Stimulated activated CD4-positive, alpha-beta T cell treated with anti-CD3 and anti-CD28 coated beads, Interleukin-1b, Interleukin-23, amount 100 ng/mL, for 48 hours (primary cell): ENCODE results near the gene DNAJB6.

Source experiments
- DNase-seq: peaks from one replicate; pipeline ENCODE4 v3.0.0-alpha.2; 2020

The DNAJB6 gene

DNA sequence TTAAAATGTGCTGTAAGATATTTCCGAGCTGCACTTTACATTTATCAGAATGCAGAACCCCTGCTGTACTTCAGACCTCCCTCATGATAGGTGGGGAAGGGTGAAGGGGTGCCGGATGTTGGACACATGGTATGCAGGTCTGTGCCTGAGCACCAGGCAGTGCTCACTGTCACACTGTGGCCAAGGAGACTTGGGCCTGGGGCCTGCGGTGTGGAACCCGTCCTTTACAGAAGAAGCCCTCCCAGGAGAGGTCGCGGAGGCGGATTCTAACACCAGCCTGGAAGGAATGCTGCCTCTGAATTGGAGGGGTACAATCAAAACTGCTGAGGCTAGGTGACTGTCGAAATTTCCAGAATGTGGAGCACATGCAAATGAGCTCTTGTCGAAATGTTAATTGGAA is 34.5 kb downstream of the DNAJB6 start:
- no peak for DNase-seq

DNA sequence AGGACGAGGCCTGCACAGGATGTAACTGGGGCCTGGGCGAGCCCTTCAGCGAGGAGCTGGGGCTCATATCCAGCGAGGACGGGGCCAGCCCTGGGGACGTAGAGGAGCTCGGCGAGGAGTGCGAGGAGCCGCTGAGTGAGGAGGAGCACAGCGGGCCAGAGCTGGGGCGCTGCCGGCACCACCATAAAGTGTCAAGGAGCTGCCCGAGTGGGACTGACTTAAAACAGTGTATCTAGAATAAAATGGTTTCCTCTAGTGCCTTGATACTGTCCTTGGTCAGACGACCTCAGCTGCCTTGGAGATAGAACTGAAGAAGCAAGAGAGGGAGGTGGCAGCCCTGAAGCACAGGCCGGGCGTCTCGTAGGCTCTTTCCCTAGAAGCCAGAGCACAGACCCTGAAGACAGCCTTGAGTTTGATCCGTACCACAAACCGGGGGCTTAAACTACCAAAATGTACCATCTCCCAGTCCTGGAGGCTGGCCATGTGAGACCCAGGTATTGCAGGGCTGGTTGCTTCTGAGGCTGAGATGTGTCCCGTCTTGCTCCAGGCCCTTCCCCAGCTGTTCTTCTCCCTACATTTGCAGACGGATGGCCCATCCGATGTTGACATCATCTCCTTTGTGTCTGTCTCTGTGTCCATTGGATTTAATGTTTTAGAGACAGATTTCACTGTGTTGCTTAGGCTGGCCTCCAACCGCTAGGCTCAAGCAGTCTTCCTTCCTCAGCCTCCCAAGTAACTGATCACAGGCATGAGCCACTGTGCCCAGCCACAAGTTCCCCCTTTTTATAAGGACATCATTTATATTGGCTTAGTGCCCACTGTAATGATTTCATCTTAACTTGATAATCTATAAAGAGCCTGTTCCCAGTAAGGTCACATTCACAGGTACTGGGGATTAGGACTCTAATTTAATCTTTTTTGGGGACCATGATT is 35.8 kb downstream of the DNAJB6 start:
- no peak for DNase-seq

DNA sequence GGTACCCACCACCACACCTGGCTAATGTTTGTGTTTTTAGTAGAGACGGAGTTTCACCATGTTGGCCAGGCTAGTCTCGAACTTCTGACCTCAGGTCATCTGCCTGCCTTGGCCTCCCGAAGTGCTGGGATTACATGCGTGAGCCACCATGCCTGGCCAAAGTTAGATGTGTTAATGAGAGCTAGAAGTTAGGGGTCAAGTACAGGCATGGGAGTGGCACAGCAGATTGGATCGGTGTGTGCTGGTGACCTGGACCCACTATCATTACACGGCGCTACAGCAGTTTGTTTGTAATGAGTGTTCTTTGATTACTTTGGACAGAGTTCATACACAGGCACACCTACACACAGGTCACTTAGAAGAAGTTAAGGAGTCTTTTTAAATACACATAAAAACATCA is 36.7 kb downstream of the DNAJB6 start:
- no peak for DNase-seq

DNA sequence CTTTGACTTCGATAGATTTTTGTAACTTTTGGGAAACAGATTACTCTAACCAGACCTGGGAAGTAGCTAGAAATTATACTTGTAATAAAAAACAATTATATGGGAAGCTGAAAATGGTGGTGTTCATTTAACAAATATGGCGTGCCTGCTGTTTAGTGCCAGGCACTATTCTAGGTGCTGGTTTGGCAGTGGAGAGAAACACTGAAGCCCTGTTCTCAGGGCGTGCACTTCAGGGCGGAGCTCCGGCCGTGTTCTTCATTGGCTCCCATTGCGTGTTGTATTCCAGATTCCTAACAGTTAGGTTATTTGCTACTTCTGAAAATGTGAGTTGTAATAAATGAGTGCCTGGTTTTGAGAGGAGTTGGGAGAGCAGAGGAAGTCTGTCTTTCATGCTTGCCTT is 38.6 kb downstream of the DNAJB6 start:
- no peak for DNase-seq

DNA sequence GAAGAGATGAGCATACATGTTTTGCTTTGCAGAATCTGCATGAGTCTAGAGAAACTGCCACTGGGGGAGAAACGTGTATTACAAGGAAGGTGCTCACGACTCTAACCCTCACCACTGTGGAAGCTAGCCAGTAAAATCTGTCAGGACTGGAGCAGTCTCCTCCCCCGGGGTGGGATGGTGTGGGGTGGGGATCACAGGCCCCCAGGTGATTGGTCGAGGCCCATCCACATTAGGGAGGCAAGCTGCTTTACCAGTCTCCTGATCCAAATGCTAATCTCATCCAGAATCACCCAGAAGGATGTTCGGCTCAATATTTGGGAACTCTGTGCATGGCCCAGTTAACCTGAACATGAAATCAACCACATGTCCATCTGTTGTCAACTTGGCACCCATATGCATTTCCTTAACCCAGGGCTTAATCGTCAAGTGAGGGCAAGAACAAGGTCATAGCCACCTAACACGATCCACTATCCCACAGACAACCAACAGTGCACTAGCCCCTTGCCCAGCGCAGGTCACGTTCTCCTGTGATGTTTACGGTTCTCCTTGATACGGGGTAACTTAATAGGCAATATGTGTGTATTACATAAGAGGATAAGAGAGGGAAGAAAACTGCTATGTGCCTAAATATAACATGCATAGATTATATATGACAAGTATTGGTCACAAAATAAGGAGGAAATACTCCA is 40.8 kb downstream of the DNAJB6 start:
- no peak for DNase-seq

DNA sequence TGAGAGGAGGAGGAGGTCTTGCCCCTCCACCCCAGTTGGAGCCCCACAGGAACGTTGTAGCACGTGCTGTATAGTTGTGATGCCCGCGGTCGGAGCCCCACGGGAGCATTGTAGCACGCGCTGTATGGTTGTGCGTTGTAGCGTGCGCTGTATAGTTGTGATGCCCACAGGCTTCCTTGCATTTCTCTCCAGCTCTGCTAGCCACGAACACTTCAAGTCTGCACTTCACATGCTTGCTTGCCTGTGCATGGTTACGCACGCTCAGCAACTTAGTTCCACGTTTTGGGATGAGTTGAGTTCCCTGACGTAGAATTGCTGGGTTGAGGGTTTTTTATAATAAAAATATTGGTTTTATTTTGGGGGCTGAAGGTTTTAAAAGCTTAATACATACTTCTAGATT is 41.6 kb downstream of the DNAJB6 start:
- DNase-seq, result no peak

DNA sequence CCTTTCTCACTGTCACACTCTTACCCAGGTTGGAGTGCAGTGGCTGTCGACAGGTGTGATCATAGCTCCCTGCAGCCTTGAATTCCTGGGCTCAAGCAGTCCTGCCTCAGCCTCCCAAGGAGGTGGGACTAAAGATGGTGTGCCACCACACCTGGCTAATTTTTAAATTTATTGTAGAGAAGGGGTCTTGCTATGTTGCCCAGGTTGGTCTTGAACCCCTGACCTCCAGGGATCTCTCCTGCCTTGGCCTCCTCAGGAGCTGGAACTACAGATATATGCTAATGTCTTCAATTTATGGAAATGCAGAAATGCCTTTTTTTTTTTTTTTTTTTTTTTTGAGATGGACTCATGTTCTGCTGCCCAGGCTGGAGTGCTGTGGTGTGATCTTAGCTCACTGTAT is 42.7 kb downstream of the DNAJB6 start:
- DNase-seq, result no peak

DNA sequence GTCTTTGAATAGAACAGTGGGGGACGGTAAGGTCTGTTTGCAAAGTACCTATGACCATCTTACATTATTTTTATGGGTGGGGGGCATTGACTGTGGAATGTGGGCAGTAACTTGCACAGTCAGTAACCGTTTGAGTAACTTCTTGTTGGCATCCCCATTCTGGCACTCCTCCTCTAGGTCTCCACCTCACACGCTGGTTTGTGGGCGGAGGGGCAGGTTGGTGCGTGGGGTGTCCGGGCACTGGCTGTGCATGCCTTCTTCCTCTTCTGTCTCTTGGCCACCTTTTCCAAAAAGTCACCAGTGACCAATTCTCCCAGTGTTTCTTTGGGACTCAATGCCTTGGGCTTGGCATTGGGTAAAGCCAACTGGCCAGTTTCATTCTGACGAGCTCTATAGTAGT is 43.6 kb downstream of the DNAJB6 start:
- DNase-seq, result no peak

DNA sequence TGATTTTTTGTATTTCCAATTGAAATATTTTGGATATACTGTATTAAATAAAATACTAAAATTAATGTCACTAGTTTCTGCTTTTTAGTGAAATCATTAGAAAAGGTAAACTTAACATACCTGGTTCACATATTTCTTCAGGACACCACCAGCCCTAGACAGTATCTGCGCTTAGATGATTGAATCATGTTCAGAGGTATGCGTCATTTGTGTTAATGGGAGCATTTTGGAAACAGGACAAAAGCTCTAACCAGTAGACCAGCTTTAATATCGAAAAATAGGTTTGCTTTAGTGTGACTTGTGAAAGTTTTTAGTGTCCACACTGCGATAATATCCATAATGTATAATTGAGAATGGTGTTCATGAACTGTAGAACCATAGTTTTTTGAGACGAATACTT is 47.1 kb downstream of the DNAJB6 start:
- DNase-seq, result no peak

DNA sequence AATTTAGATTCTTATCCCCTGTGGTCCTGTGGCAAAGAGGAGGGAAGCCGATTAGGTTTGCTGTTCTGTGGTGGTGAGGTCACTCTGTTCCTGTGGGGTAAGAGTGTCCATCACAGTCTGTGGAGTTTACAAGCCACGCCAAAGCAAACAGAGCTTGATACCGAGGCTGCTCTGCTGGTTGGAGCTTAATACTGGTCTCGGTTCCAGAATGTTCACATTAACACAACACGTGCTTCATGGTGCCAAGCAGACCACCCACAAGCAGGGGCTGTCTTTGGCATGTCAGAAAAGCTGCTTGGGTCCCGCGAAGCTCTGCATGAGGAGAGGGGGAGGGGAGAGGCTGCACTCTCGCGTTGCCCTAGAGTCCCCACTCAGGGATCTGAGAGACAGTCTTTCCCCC is 47.5 kb downstream of the DNAJB6 start:
- DNase-seq, result no peak

DNA sequence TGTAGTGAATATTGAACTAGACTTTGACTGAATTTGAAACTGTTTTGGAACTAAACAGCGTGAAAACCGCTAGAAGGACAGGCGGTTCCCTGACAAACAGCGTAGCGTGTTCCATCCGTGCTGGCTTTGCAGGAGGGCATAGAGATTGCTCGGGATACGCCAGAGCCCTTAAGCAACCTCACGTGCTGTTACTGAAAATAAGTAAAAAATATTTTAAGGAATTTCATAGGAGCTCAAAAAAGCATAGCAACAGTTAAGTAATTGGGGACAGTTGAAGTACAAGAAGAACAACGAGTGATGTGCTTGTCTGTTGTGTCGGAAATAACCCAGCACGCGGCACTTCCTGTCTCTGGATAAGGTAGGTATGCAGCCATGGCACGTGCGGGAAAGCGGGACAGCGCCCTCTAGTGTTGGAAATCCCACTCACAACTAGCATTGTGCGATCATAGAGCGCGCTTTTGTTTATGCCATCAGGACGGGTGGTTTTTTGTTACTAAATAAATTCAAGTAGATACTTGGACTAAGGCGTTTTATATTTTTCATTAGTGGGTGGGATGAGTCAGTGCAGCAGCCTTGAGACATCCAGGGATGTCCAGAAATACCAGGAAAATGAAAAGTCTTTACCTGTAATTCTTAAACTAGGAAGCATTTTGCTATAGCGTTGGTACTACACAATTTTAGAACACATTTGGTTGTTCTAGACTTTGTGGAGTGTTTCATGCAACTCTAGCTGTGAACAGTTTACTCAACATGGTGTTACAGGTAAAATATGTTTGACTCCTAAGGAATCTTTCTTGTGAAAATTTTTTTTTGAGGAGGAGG is 50.4 kb downstream of the DNAJB6 start:
- peak; percentile 89 for DNase-seq

DNA sequence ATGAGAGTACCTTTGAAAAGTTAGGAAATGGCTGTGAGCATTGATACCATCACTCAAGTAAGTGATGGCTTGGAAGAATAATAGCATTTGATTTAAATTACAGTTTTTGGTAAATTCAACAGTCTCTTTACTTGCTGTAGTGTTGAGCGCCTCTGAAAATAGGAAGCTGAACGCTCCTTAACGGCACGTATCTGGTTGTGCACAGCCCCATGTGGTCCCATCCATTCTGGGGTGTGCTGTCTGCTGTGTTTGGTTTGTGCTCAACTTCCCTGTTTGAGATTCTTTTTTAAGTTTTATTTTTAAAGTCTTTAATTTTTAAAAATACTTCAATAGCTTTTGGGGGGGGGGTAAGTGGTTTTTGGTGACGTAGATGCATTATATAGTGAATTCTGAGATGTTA is 51.5 kb downstream of the DNAJB6 start:
- DNase-seq, result no peak

DNA sequence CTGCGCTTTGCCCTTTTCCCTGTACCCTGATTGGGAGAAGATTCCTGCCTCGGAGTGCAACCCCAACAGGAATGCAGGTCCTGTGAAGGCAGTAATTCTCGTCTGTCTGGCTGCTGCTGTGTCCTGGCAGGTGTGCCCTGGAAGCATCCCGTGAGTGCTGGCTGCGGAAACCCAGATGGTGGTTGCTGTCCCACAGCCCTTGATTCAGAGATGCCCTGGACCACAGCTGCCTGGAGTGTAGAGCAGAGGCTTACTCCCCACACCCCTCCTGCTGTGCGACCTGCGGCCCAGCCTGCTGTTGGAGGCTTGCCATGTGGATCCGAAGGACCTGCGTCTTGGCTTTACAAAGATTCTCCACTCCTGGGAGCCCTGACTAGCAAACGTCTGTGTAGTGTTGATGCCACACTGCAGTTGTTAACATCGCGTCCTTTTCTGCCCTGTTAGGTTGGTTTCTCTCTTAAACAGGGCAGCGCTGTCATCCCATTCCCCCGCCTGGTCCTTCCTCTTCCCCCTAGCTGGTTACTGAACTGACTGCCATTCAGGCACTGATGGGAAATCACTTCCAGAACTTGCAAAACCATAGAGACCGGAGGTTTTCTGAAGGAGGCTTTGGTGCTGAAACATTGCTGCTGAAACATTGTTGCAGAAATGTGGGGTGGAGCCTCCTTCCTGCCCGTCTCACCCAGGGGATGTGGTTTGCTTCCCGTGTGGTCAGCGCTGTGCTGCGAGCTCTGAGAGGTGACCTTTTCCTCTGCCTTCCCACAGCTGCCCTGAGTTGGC is 53.3 kb downstream of the DNAJB6 start:
- DNase-seq, result no peak

DNA sequence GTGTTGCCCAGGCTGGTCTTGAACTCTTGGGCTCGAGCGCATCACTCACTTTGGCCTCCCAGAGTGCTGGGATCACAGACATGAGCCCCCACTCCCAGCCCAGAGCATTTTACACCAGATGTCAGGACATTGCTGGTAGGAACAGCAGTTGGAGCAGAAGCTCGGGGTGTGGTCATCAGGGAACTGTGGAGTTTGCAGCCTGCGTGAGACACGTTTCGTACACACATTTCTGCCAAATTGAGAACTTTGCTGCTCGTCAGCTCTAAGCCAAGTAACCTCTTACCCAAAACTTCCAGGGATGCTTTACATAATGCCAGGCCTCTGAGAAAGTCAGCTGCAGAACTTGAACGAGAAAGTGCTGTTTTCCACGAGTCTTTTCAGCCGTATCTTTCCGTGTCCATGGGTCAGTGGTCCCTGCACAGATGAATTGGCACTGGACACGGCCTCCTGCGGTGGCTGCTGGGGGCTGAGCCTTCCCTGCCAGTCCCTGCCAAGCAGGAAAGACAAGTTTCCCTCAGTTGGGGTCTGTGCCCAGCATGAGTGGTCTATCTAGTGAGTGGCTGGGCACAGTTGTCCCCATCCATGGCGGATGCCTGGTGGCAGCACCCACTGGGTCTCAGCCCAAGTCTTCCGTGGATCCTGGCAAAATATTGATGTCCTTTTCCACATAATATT is 54.4 kb downstream of the DNAJB6 start:
- DNase-seq, result no peak

DNA sequence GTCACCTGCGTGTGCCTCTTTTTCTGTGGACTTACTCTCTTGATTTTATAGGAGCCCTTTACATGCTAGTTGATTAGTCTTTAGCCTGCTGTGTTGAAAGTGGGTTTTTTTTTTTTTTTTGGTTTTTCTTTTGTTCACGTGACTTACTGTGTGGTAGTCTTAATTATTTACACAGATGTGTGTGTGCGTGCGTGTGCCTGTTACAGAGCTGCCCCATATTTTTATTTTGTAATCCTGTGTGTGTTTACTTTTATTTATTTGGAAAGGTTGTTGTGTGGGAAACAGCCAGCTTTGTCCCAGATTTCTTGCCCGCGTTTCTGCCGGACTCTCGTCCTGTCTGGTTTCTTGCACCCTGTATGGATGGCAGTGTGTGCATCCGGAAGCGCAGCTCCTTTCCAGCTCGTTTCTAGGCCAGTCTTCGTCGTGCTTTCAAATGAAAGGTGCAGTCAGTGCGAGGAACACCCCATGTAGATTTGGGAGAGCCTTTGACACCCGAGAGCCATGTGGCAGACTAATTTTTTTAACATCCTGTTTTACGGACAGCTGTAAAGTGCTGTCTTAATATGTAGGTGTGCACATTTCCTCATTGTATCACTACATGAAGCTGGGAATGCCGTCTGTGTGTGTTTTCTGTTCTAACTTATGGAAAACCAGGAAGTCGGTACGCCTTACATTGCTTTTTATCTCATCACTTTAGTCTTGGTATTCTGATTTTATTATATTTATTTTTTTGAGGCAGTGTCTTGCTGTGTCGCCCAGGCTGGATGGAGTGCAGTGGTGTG is 55.6 kb downstream of the DNAJB6 start:
- no peak for DNase-seq

DNA sequence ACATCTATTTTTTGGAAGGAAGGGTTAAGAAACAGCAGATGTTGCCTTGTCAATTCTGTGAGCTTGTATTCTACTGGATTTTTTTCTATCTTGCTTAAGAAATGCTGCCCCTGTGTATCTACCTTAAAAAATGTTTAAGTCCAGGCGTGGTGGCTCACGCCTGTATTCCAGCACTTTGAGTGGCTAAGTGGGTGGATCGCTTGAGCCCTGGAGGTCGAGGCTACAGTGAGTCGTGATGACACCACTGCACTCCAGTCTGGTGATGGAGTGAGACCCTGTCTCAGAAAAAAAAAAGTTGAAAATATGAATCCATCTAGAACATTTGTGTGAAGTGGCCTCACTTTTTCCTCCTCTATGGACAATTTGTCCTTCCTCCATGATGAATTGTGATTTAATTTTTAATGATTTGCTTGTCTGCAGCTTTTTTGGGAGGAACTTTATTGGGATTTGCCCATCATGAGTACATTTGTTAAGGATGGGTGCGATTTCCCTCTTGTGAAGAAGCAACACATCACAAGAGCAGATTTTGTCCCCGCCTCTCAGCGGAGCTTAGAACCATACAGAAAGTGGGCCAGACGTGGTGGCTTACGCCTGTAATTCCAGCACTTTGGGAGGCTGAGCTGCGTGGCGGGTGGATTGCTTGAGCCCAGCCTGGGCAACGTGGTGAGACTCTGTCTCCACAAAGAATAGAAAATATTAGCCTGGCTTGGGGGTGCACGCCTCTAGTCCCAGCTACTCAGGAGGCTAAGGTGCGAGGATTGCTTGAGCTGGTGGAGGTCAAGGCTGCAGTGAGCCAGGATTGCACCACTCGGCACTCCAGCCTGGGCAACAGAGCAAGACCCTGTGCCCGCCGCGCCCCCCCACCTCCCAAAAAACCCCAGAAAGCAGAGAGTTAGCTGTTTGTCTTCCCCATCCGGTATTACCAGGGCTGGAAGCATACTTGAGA is 57.7 kb downstream of the DNAJB6 start:
- DNase-seq, result no peak

DNA sequence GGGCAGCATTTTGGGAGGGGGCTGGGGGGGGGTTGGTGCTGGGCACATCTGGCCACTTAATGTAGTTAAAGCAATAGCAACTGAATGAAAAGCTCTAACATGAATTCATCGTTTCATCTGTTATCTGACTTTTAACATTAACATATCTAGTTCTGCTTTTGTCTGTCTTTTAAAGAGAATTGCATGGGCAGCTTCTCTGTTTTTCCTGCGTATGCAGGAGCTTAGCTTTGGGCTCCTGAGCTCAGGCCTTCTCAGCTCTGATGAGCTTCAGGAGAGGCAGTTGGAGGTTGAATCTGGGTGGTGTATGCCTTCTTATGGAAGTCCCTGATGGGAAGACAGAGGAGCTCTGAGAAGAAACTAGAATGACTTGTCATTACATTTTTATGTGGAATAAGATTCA is 58.4 kb downstream of the DNAJB6 start:
- no peak for DNase-seq

DNA sequence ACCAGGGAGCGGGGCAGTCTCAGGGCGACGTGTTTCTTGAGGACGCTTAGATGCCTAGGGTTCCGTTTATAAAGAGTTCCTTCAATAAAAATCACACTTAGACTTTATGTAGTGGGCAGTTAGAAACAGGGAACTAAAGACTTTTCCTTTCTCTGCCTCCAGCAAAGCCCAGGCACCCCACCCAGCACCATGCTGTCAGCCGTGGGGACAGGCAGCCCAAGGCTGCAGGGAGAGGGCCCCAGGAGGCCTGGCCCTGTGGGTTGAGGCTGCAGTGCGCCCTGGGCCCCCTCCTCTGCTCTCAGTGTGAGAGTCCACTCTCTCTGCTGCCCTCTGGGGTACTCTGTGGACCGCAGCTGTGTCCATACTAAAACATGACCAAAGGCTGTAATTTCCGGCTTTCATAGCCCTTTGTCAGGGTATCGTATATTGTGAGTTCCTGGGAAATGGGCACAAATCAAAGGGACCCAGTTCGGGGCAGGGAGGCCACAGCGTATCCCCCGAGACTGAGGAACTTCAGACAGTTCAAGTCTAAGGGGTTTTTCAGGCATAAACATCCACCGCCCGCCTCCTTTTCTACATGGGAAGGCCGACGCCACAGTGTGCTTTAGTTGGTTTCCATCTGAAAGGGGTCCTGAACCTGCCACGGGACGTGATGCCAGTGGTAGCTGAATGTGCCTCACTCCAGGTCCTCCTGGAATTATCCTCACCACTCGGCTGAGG is 59.7 kb downstream of the DNAJB6 start:
- no peak for DNase-seq

DNA sequence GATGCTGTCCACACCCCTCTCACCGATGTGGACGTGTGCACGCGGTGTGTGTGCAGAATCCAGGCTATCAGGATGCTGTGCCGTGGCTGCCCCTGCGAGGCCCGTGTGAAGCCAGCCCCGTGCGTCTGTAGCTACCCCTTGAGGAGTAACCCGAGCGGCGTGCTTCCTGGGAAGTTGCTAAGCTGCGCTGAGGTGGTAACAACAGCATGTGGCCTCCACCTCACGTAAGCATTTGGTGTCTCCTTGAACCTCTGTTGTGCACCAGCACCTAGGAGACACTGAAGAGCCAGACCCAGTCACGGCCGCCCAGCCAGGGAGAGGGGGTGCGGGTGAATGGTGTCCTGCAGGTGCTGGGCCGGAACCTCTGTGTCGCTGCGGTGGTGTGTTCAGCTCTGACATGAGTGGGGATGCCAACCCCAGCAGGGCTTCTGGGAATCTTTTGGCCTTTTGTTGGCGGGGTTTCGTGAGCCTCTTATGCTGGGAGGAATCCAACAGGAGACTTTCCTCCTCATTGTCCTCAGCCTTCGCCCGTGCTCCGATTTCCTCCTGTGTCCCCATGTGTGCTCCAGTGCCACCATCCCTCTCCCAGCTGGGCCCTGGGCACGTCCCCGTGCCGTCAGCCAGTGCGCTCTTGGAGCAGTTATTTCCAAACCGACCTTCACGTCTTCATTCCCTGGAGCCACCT is 60.4 kb downstream of the DNAJB6 start:
- no peak for DNase-seq
